EL (cell line): Measurements from ENCODE around the gene WHRN.

Experiments
- DNase-seq: peaks from one replicate; pipeline ENCODE4 v3.0.0-alpha.2; 2016

The WHRN gene

GRCh38 chr9:114356792-114357191 is 148.5 kb downstream of the WHRN start:
- no peak for DNase-seq

GRCh38 chr9:114355821-114356220 is 149.5 kb downstream of the WHRN start:
- no peak for DNase-seq
